Neutrophil (primary cell): ENCODE measurements around the gene CNTN4.

Source experiments
- H3K27ac ChIP-seq: fragments of 200-600 bp; sonication (generic); 2 replicates; pipeline ENCODE4 v1.5.1; 2016; ENCODE audit warnings: mild to moderate bottlenecking, moderate library complexity
- H3K27me3 ChIP-seq: fragments of 200-600 bp; sonication (generic); 2 replicates; pipeline ENCODE4 v1.6.0; 2016; ENCODE audit warnings: mild to moderate bottlenecking
- H3K36me3 ChIP-seq: fragments of 200-600 bp; sonication (generic); 2 replicates; pipeline ENCODE4 v1.5.1; 2017
- H3K4me1 ChIP-seq, 2 experiments: fragments of 200-600 bp in 1 of 2; sonication (generic) in 1 of 2; 1 replicate in 1 of 2; 2 replicates in 1 of 2; pipeline versions ENCODE4 v1.5.1 to v1.6.1; 2013 to 2016; ENCODE audit warnings: low read depth in 1 of 2, low read length in 1 of 2, mild to moderate bottlenecking in 1 of 2, moderate library complexity in 1 of 2; ENCODE audit not compliant: control insufficient read depth in 1 of 2, insufficient read depth in 1 of 2
- H3K4me3 ChIP-seq, 2 experiments: fragments of 200-600 bp in 1 of 2; sonication (generic) in 1 of 2; 1 replicate in 1 of 2; 2 replicates in 1 of 2; pipeline ENCODE4 v1.5.1; 2013 to 2016; ENCODE audit warnings: low read depth in 1 of 2, low read length in 1 of 2, mild to moderate bottlenecking in 1 of 2, moderate library complexity in 1 of 2
- H3K9me3 ChIP-seq: fragments of 200-600 bp; sonication (generic); 2 replicates; pipeline ENCODE4 v1.5.1; 2016
- CTCF ChIP-seq: fragments of 200-600 bp; sonication (generic); IDR thresholded peaks from 2 replicates; pipeline ENCODE4 v1.5.1; 2016; ENCODE audit warnings: antibody characterized with exemption

The CNTN4 gene

GRCh38 chr3:2583046-2583445 lies 484.4 kb downstream of the CNTN4 start:
- no peak for TF ChIP-seq CTCF
- no peaks in the 10 kb centered on the region for H3K36me3 ChIP-seq
- H3K4me1 ChIP-seq: no peaks in the 10 kb centered on the region
- no peaks in the 10 kb centered on the region for H3K9me3 ChIP-seq
- no peak overlapping the region for H3K27ac ChIP-seq
- H3K4me3 ChIP-seq: no peak overlapping the region
- H3K27me3 ChIP-seq: no peaks in the 10 kb centered on the region

GRCh38 chr3:2589336-2589969 lies 490.8 kb downstream of the CNTN4 start:
- H3K9me3 ChIP-seq: no peaks in the 10 kb centered on the region
- no peak overlapping the region for H3K27ac ChIP-seq
- TF ChIP-seq CTCF: no peak
- H3K27me3 ChIP-seq: no peaks in the 10 kb centered on the region
- H3K4me3 ChIP-seq: no peak overlapping the region
- no peaks in the 10 kb centered on the region for H3K4me1 ChIP-seq
- no peaks in the 10 kb centered on the region for H3K36me3 ChIP-seq

GRCh38 chr3:2595486-2595885 lies 496.8 kb downstream of the CNTN4 start:
- no peaks in the 10 kb centered on the region for H3K4me1 ChIP-seq
- TF ChIP-seq CTCF: no peak
- no peak overlapping the region for H3K4me3 ChIP-seq
- no peaks in the 10 kb centered on the region for H3K9me3 ChIP-seq
- H3K27ac ChIP-seq: no peak overlapping the region
- no peaks in the 10 kb centered on the region for H3K27me3 ChIP-seq
- H3K36me3 ChIP-seq: no peaks in the 10 kb centered on the region

GRCh38 chr3:2597615-2598014 lies 498.9 kb downstream of the CNTN4 start:
- TF ChIP-seq CTCF: no peak
- no peaks in the 10 kb centered on the region for H3K4me1 ChIP-seq
- no peak overlapping the region for H3K4me3 ChIP-seq
- H3K27ac ChIP-seq: no peak overlapping the region
- H3K9me3 ChIP-seq: no peaks in the 10 kb centered on the region
- H3K36me3 ChIP-seq: no peaks in the 10 kb centered on the region
- no peaks in the 10 kb centered on the region for H3K27me3 ChIP-seq

GRCh38 chr3:2599471-2599870 lies 500.8 kb downstream of the CNTN4 start:
- Histone ChIP-seq H3K9me3 (no peaks in the 10 kb centered on the region), H3K36me3 (no peaks in the 10 kb centered on the region), H3K4me1 (no peaks in the 10 kb centered on the region), H3K27me3 (no peaks in the 10 kb centered on the region), H3K4me3 (no peak overlapping the region), H3K27ac (no peak overlapping the region)
- TF ChIP-seq CTCF: no peak
